ENCODE measurements around the gene CBX4. TPM values are rescaled to one million over a fixed set of nuclear protein-coding genes. Genes with fewer than 3 reads are reported as not detected.

The CBX4 gene
- total RNA-seq, 4 donors from 2014 or later = 6.7 to 11.5 (median 10.0) TPM

DNA sequence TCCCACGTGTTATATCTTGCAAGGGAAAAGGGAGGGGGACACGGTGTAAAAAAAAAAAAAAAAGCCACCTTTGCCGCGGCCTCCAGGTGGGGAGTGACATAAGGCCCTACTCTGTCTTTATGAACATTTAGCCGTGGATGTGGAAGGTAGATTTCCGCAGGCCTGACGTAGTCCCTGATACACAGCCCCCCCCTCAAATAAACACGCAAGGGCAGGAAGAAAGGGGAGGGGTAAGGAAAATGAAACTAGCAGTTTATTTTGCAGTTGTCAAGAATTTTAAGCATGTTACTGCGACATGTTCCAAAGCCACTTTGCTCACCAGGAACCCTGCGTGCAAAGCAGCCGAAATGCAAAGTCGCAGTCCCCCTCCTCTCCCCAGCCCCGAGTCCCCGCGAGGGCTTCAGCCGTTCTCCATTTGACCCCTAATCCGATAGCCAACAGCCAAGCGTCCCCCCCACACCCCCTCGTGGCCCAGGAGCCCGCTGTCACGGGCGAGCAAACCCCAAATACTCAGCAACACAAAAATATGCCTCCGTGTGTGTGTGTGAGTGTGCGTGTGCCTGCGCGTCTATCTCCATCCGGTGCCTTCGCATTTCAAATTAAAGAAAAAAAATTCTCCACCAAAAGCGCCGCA is 1.2 kb downstream of the CBX4 start:
- Histone ChIP-seq H3K27me3 (peaks cover 35% of the 10 kb centered on the region), H3K9me3 (peaks cover 0 to 16% (median 0%) of the 10 kb centered on the region in 3 donors), H3K4me3 (peak overlapping the region; percentile 72 to 84), H3K27ac (peak overlapping the region; percentile 90 to 99 (median 98)), H3K4me1 (peaks cover 0 to 76% (median 36%) of the 10 kb centered on the region in 3 donors), H3K36me3 (peaks cover 0 to 26% of the 10 kb centered on the region in 2 donors)
- TF ChIP-seq, protein P1, sequence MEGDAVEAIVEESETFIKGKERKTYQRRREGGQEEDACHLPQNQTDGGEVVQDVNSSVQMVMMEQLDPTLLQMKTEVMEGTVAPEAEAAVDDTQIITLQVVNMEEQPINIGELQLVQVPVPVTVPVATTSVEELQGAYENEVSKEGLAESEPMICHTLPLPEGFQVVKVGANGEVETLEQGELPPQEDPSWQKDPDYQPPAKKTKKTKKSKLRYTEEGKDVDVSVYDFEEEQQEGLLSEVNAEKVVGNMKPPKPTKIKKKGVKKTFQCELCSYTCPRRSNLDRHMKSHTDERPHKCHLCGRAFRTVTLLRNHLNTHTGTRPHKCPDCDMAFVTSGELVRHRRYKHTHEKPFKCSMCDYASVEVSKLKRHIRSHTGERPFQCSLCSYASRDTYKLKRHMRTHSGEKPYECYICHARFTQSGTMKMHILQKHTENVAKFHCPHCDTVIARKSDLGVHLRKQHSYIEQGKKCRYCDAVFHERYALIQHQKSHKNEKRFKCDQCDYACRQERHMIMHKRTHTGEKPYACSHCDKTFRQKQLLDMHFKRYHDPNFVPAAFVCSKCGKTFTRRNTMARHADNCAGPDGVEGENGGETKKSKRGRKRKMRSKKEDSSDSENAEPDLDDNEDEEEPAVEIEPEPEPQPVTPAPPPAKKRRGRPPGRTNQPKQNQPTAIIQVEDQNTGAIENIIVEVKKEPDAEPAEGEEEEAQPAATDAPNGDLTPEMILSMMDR (IDR thresholded peaks at IDR 0.05) = no peak
- TF ChIP-seq EP300 (IDR thresholded peaks at IDR 0.05) (no peak), POLR2A (IDR thresholded peaks at IDR 0.05) (no peak), POLR2AphosphoS5 (IDR thresholded peaks at IDR 0.05) (no peak)
- 0 to 1% methylated on average over 5 to 24 of the region's 30 CpGs for WGBS, 2 donors (ENCODE audit: low coverage in 1 of 2)
- ATAC-seq = no peak

DNA sequence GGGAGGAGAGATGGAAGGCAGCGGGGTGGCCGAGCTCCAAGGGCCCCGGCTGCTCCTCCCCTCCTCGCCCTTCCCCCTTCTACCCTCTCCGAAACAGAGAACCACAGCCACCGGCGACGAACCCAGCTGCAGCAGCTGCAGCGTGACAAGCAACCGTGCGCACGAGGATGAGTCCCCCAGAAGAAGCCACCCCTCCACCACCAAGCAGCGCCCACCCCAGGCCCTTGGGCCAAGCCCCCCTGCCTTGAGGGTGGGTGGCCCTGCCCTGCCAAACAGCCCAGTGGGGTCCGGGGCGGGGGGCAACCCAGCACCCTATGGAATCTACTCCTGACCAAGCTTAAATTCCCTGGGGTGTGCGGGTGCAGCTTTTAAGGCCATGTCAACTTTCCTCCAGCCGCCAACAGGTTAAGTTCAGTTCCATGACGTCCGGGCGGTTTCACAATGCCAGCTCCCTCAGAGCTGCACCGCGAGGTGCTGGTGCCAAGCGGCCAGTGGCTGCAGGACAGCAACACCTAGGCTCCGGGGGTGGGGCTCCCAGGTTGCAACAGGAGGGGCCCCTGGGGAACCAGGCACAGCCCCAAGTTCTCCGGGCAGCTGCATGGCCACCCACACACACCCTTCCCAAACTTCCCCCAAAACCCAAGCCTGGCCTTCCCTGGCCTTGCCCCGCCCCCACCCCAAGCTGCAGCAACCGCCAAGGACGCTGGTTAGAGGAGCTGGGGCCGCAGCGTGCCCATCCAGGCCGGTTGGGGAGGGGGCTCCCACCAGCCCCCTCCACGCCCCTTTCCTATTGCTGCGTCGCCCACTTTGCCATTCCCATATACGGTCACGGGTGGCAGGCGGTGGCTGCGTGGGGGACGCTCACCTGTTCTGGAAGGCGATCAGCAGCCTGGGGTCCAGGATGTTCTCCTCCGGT is 2.0 kb downstream of the CBX4 start:
- peak overlapping the region; percentile 72 to 84 for H3K4me3 ChIP-seq
- TF ChIP-seq EP300 (IDR thresholded peaks at IDR 0.05) (no peak), POLR2AphosphoS5 (IDR thresholded peaks at IDR 0.05) (peak; percentile 42), POLR2A (IDR thresholded peaks at IDR 0.05) (no peak)
- TF ChIP-seq, protein P1 (IDR thresholded peaks at IDR 0.05) = peak in 2 of 4 experiments; percentile 34 to 40

GRCh38 chr17:79836510-79836971 is 2.7 kb downstream of the CBX4 start:
- TF ChIP-seq POLR2AphosphoS5 (IDR thresholded peaks at IDR 0.05) = no peak
- TF ChIP-seq, protein P1 (IDR thresholded peaks at IDR 0.05) = no peak
- no peak for TF ChIP-seq EP300 (IDR thresholded peaks at IDR 0.05)
- no peak for TF ChIP-seq POLR2A (IDR thresholded peaks at IDR 0.05)
- Histone ChIP-seq H3K4me1 (peaks cover 5 to 76% (median 42%) of the 10 kb centered on the region in 3 donors), H3K27ac (peak overlapping the region in 1 of 4 donors; percentile 98), H3K9me3 (peaks cover 0 to 16% (median 0%) of the 10 kb centered on the region in 3 donors), H3K36me3 (peaks cover 0 to 28% of the 10 kb centered on the region in 2 donors), H3K27me3 (peaks cover 20% of the 10 kb centered on the region), H3K4me3 (peak overlapping the region in 1 of 2 donors; percentile 84)
- WGBS, 2 donors (ENCODE audit: low coverage in 1 of 2) = 50% methylated on average over 2 of the region's 18 CpGs; no CpG with 5 or more reads in 1 of the 2 donors
- no peak for ATAC-seq

More for the DNA sequence above, 2.0 kb downstream of the CBX4 start:
- Histone ChIP-seq H3K9me3 (peaks cover 0 to 16% (median 0%) of the 10 kb centered on the region in 3 donors), H3K36me3 (peaks cover 0 to 28% of the 10 kb centered on the region in 2 donors), H3K4me1 (peaks cover 3 to 76% (median 36%) of the 10 kb centered on the region in 3 donors), H3K27ac (peak overlapping the region in 3 of 4 donors; percentile 9 to 98 (median 98)), H3K27me3 (peaks cover 27% of the 10 kb centered on the region)
- ATAC-seq = peak; percentile 32
- WGBS, 2 donors (ENCODE audit: low coverage in 1 of 2) = 20% methylated on average over 3 of the region's 41 CpGs; no CpG with 5 or more reads in 1 of the 2 donors

DNA sequence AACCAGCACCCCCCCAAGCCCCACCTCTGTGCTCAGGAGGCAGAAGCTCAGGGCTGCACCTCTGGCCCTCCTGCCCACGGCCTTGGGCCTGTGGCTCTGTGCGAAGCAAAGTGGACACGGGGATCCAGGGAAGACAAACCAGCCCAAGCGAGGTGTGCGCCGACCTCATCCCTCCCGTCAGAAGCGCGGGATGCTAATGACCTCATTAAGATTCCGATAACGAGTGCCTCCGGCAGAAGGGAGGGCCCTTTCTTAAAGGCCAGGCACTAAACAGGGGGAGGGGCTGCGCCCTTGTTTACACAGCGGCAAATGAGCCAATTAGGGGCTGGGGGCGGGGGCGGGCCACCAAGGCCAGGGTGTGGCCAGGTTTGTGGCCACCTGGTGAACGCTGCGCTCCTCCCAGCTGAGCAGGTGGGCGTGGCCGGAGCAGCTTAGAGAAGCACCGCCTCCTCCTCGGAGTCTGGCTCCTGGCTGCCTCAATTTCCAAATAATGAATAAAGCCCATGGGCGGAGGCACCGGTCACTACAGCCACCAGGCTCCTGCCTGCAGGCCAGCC is 3.2 kb downstream of the CBX4 start:
- no peak for ATAC-seq
- H3K9me3 ChIP-seq = peaks cover 0 to 11% (median 0%) of the 10 kb centered on the region in 3 donors
- TF ChIP-seq, protein P1 (IDR thresholded peaks at IDR 0.05) = no peak
- TF ChIP-seq EP300 (IDR thresholded peaks at IDR 0.05) (no peak), POLR2A (IDR thresholded peaks at IDR 0.05) (no peak), POLR2AphosphoS5 (IDR thresholded peaks at IDR 0.05) (no peak)
- H3K36me3 ChIP-seq = peaks cover 0 to 28% of the 10 kb centered on the region in 2 donors
- no peak overlapping the region for H3K27ac ChIP-seq
- H3K4me1 ChIP-seq = peaks cover 5 to 76% (median 46%) of the 10 kb centered on the region in 3 donors
- WGBS, 2 donors (ENCODE audit: low coverage in 1 of 2) = 70 to 88% methylated on average over 2 to 4 of the region's 24 CpGs
- H3K27me3 ChIP-seq = peaks cover 15% of the 10 kb centered on the region
- no peak overlapping the region for H3K4me3 ChIP-seq

All from gastroesophageal sphincter (tissue), 4 donors.